ENCODE data around the gene XIRP1. TPM values are rescaled to one million over a fixed set of nuclear protein-coding genes. Genes with fewer than 3 reads are reported as not detected.

XIRP1 gene
- total RNA-seq, 4 donors from 2014 or later = 0.40 to 6.0 TPM; not detected in 2

DNA sequence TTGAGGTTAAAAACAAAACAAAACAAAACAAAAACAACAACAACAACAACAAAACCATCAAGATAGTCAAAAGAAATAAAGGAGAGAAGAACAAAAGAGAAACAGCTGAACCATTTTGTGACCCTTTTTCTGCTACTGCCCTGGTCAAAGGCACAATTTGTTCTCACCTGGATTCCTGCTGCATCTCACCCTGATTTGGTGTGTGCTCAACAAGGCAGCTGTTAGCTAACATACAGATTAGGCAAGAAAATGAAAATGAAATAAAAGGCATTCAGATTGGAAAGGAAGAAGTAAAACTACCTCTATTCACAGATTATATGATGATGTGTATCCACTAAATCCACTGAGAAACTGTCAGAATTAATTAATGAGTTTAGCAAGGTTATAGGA is 28.7 kb upstream of the XIRP1 start:
- no peaks in the 10 kb centered on the region for H3K9me3 ChIP-seq
- no peaks in the 10 kb centered on the region for H3K36me3 ChIP-seq
- H3K27ac ChIP-seq = no peak overlapping the region
- in situ Hi-C loops (cut with MboI; ENCODE audit: low pct_ligation_motif_present in 1 of 4, low pct_unique_long_range_greater_than_20kb in 1 of 4, low sequenced_read_pairs in 3 of 4) (loop anchor here in 1 of 4 donors (25.0 kb wide), 1 partner anchor 166 kb away; the partner anchor contains the start of gene SLC25A38), intact Hi-C loops (cut with DNase I; ENCODE audit: low total_unique reads) (no loop called here)
- no peak for DNase-seq
- no peaks in the 10 kb centered on the region for H3K27me3 ChIP-seq
- TF ChIP-seq POLR2AphosphoS5 (IDR thresholded peaks at IDR 0.05) (no peak), POLR2A (IDR thresholded peaks at IDR 0.05) (no peak), EP300 (IDR thresholded peaks at IDR 0.05; ENCODE audit: low read depth) (no peak)
- TF ChIP-seq, protein P1, sequence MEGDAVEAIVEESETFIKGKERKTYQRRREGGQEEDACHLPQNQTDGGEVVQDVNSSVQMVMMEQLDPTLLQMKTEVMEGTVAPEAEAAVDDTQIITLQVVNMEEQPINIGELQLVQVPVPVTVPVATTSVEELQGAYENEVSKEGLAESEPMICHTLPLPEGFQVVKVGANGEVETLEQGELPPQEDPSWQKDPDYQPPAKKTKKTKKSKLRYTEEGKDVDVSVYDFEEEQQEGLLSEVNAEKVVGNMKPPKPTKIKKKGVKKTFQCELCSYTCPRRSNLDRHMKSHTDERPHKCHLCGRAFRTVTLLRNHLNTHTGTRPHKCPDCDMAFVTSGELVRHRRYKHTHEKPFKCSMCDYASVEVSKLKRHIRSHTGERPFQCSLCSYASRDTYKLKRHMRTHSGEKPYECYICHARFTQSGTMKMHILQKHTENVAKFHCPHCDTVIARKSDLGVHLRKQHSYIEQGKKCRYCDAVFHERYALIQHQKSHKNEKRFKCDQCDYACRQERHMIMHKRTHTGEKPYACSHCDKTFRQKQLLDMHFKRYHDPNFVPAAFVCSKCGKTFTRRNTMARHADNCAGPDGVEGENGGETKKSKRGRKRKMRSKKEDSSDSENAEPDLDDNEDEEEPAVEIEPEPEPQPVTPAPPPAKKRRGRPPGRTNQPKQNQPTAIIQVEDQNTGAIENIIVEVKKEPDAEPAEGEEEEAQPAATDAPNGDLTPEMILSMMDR (IDR thresholded peaks at IDR 0.05) = no peak
- H3K4me1 ChIP-seq = peaks cover 0 to 4% (median 0%) of the 10 kb centered on the region in 4 donors
- no peak overlapping the region for H3K4me3 ChIP-seq

DNA sequence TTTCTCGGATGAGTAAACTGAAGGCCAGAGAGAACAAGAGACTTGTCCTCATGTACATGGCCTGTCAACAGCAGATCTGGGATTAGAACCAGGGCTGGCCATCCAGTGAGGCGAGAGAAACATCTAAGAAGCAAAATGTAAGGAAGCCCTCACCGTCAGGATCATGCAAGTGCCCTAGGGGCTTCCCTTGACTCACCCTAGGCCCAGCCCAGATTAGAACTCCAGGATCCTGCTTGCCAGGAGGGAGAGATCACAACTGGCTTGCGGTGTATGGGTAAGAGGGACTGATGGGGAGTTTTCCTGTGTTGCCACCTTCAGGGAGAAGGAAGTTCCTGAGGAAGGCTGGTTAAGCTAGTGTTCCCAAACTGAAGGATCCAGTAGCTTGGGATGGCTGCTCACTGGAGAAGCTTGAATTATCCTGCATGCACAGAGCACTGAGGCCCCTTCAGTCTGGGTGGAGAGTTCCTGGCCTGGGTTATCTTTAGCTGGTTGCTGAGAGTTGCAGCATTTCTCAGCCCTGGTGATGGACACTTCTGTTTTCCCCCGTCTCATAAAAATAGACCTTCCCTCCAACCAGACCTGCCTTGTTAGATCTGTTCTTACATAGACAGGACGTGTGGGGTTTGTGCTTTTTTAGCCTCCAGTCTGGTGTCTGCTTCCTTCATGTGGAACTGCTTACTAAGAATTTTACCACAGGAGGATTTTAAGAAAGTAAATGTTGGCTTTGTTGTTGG is 28.2 kb upstream of the XIRP1 start:
- no peaks in the 10 kb centered on the region for H3K4me1 ChIP-seq
- H3K27me3 ChIP-seq = no peaks in the 10 kb centered on the region
- H3K27ac ChIP-seq = no peak overlapping the region
- H3K9me3 ChIP-seq = no peaks in the 10 kb centered on the region
- no peaks in the 10 kb centered on the region for H3K36me3 ChIP-seq
- in situ Hi-C loops (cut with MboI; ENCODE audit: low pct_ligation_motif_present in 1 of 4, low pct_unique_long_range_greater_than_20kb in 1 of 4, low sequenced_read_pairs in 3 of 4) (loop anchor here in 1 of 4 donors (25.0 kb wide), 1 partner anchor 167 kb away; the partner anchor contains the start of gene SLC25A38), intact Hi-C loops (cut with DNase I; ENCODE audit: low total_unique reads) (no loop called here)
- DNase-seq = no peak
- no peak overlapping the region for H3K4me3 ChIP-seq
- 66 to 83% methylated on average over 3 to 6 of the region's 6 CpGs for WGBS, 2 donors (ENCODE audit: low coverage in 1 of 2)
- no peak for TF ChIP-seq EP300 (IDR thresholded peaks at IDR 0.05; ENCODE audit: low read depth)
- no peak for TF ChIP-seq POLR2A (IDR thresholded peaks at IDR 0.05)
- no peak for TF ChIP-seq POLR2AphosphoS5 (IDR thresholded peaks at IDR 0.05)
- TF ChIP-seq, protein P1 (IDR thresholded peaks at IDR 0.05) = no peak

DNA sequence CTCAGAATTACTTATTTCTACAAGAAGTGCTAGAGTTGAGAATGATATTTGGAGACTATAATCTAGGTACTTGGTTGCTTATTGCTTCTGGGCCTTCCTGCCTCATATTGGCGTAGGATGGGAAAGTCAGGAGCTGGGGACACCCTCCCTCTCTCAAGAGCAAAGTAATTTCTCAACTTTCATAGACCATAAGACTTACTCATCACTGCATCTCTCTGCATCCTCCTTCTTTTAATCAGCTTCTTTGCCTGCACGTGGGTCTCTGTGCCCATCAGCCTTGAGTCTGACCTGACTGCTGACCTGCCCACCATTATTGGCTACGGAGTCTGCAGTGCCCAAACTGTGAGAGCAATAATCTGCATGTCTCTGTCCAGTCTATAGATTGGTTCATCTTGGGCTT is 27.3 kb upstream of the XIRP1 start:
- TF ChIP-seq POLR2AphosphoS5 (IDR thresholded peaks at IDR 0.05) = no peak
- 71 to 83% methylated on average over 2 to 3 of the region's 3 CpGs for WGBS, 2 donors (ENCODE audit: low coverage in 1 of 2)
- no peak for DNase-seq
- no peaks in the 10 kb centered on the region for H3K9me3 ChIP-seq
- H3K27ac ChIP-seq = no peak overlapping the region
- no peak overlapping the region for H3K4me3 ChIP-seq
- H3K27me3 ChIP-seq = no peaks in the 10 kb centered on the region
- H3K4me1 ChIP-seq = no peaks in the 10 kb centered on the region
- intact Hi-C loops (cut with DNase I; ENCODE audit: low total_unique reads) (no loop called here), in situ Hi-C loops (cut with MboI; ENCODE audit: low pct_ligation_motif_present in 1 of 4, low pct_unique_long_range_greater_than_20kb in 1 of 4, low sequenced_read_pairs in 3 of 4) (loop anchor here in 1 of 4 donors (25.0 kb wide), 1 partner anchor 168 kb away; the partner anchor contains the start of gene SLC25A38)
- H3K36me3 ChIP-seq = no peaks in the 10 kb centered on the region

DNA sequence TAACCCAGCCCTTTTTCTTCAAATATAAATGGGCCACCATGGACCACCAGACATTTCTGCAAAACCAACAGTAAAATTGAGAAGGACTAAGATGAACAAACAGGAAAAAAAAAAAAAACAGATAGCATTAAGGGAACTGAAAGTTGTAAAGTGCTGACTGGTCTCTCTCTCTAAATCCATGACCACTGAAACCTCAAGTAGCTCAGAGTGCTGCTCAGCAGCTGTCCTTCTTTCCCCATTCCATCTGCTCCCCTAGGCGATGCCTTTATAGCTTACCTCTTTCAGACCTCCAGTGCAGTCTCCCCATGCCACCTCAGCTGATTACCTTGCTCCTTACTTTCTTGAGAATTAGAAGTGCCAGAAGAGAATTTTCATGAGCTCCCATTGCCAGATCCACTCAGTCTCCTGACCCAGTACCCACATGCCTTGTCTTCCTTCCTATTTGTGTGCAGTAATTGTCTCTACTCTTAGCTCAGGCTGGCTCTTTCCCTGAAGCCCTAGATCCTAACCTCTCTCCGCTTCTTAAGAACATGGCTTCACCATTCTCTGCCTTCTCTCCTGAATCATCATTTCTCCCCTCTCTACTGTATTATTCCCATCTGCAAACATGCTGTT is 23.9 kb upstream of the XIRP1 start:
- TF ChIP-seq EP300 (IDR thresholded peaks at IDR 0.05; ENCODE audit: low read depth) (no peak), POLR2AphosphoS5 (IDR thresholded peaks at IDR 0.05) (no peak), POLR2A (IDR thresholded peaks at IDR 0.05) (no peak)
- TF ChIP-seq, protein P1 (IDR thresholded peaks at IDR 0.05) = no peak
- H3K9me3 ChIP-seq = no peaks in the 10 kb centered on the region
- H3K27me3 ChIP-seq = no peaks in the 10 kb centered on the region
- H3K36me3 ChIP-seq = no peaks in the 10 kb centered on the region
- DNase-seq = peak; percentile 21
- H3K27ac ChIP-seq = no peak overlapping the region
- in situ Hi-C loops (cut with MboI; ENCODE audit: low pct_ligation_motif_present in 1 of 4, low pct_unique_long_range_greater_than_20kb in 1 of 4, low sequenced_read_pairs in 3 of 4) = loop anchor here in 1 of 4 donors (25.0 kb wide), 1 partner anchor 171 kb away; the partner anchor contains the start of gene SLC25A38
- no peak overlapping the region for H3K4me3 ChIP-seq
- WGBS, 2 donors (ENCODE audit: low coverage in 1 of 2) = 79 to 83% methylated on average over 2 of the region's 2 CpGs
- intact Hi-C loops (cut with DNase I; ENCODE audit: low total_unique reads) = no loop called here
- H3K4me1 ChIP-seq = no peaks in the 10 kb centered on the region
